H1 (cell line): Measurements from ENCODE around the gene PPFIA4. TPM values are rescaled to one million over a fixed set of nuclear protein-coding genes. Genes with fewer than 3 reads are reported as not detected.

Source experiments
- CTCF ChIP-seq, 3 experiments: IDR thresholded peaks; 1 replicate in 2 of 3; 2 replicates in 1 of 3; pipeline versions ENCODE4 v1.5.1 to v1.6.1; 2011; ENCODE audit warnings: low read length in 3 of 3, mild to moderate bottlenecking in 3 of 3, inconsistent platforms in 2 of 3, low read depth in 1 of 3, moderate library complexity in 1 of 3; ENCODE audit not compliant: insufficient read depth in 1 of 3; ENCODE audit errors: control extremely low read depth in 1 of 3
- RNF2 ChIP-seq: fragments of 200-900, 300-1000 bp; sonication (generic); IDR thresholded peaks from 2 replicates; pipeline ENCODE4 v1.7.1; 2016; ENCODE audit warnings: borderline replicate concordance, low read depth, mild to moderate bottlenecking, antibody characterized with exemption, low read length; ENCODE audit not compliant: poor library complexity, severe bottlenecking; ENCODE audit errors: missing control alignments
- SP2 ChIP-seq: IDR thresholded peaks from 2 replicates; pipeline ENCODE4 v1.6.1; 2012; ENCODE audit warnings: mild to moderate bottlenecking, low read length, inconsistent platforms
- SP4 ChIP-seq: IDR thresholded peaks from 2 replicates; pipeline ENCODE4 v1.6.1; 2012; ENCODE audit warnings: low read length, inconsistent platforms
- ZNF274 ChIP-seq: IDR thresholded peaks from 2 replicates; pipeline ENCODE4 v1.7.0; 2012; ENCODE audit warnings: low read length, borderline replicate concordance; ENCODE audit errors: extremely low read depth
- polyA plus RNA-seq, 7 experiments: library from polyadenylated mRNA; depleted of rRNA in 3 of 7; stranded (reverse) in 5 of 7; unstranded in 2 of 7; fragments of >200 nt in 5 of 7; fragments of 200-250 nt in 2 of 7; gene quantifications; 1 replicate in 5 of 7; 2 replicates in 1 of 7; 4 replicates in 1 of 7; pipeline versions ENCODE4 v1.2.1 to v1.2.3, GENCODE V29; 2011 to 2013; ENCODE audit warnings: missing spikeins in 2 of 7, mixed read lengths in 2 of 7
- total RNA-seq: library from RNA; stranded (reverse); fragmentation: NEBNext Ultra II Directional; extraction: Animal tissue kit (Norgen Biotek cat#: 25700); gene quantifications from 2 replicates; pipeline ENCODE4 v1.2.1, GENCODE V29; 2021

PPFIA4 gene
- total and polyA plus RNA-seq, 2 of the 8 experiments (the other 6 are each of a cell fraction or from before 2014, with no cell fraction given), result 9.0 to 9.9 TPM

GRCh38 chr1:203065986-203066385 lies 39.7 kb downstream of the PPFIA4 start (continued):
- no peak for TF ChIP-seq CTCF (IDR thresholded peaks at IDR 0.05; ENCODE audit: control extremely low read depth in 1 of 3, insufficient read depth in 1 of 3, low read depth in 1 of 3, low read length in 3 of 3)
- no peak for TF ChIP-seq SP2
- no peak for TF ChIP-seq SP4
- no peak for TF ChIP-seq ZNF274
- TF ChIP-seq RNF2, result no peak
